NCI-H146 treated with DMSO at 0.1 percent for 48 hours (cell line): ENCODE results near the gene ATP1A3.

Experiments
- DNase-seq: peaks from one replicate; lab custom pipeline; 2025; ENCODE audit not compliant: unreplicated experiment; lab: John Stamatoyannopoulos, UW

The ATP1A3 gene

DNA sequence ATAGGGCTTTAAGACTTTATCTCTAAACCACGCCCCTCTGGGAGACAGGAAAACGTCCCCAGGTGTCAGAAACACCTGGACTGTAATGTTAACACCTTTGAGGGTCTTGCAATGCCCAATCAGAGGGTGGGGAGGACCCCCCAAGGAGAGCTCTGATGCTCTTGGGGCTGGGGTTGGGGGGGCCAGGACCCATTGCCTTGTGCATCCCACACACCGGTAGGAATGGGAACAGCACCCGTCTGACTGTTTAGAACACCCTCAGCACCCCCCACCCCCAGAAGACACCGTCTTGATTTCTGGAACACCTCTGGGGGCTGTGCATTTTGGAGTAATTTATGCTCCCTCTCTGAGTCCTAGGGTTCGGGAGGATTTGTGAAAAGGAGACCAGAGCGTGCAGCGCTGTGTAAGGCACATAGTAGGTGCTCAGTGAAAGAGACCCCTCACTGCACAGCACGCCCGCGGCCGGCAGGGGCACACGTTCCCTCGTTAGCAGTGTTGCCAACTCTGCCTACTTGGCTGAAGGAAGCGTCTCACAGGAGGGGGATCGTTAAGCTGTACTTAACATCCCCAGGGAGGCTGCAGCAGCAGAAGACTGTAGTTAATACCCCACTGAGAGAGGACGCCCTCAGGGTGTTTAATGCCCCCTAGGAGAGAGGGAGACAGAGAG is 63.0 kb downstream of the ATP1A3 start:
- DNase-seq, result peak; percentile 65

DNA sequence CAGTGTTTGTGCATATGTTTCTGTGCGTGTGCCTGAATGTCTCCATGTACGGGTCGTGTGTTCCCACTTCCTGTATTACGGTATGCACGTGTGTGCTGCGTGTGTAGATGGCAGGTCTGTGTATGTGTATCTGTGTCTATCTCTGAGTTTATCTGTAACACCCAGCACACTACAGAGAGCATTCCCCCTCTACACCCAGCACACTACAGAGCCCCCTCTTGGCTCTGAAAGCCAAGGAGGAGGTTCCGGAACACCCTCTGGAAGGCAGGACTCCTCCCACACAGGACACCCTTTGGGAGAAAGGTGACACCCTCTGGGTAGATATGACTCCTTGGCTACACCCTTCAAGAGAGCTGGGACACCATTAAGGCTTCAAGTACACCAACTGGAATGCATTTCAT is 63.7 kb downstream of the ATP1A3 start:
- DNase-seq, result no peak

DNA sequence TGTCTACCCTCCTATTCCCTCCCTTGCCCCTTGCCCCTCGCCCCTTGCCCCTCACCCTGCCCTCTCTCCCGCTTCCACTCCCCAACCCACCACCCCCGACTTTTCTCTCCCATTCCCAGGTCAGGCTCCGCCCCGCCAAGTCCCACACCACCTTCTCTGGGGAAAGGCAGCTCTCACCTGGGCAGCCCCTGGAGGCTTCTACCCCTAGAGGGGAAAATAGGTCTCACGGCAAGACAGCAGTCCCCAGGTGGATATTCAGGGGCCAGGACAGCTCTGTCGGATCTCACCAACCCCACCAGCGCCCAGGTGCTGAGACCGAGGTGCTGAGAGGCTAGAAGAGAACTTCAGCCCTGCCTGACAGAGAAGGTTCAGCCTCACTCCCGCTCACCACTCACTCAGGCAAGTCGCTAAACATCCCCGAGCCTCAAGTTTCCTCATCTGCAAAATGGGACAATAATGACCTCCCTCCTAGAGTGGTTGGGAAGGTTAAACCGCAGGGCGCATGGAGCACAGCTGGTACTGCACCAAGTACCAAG is 64.4 kb downstream of the ATP1A3 start:
- DNase-seq, result no peak

DNA sequence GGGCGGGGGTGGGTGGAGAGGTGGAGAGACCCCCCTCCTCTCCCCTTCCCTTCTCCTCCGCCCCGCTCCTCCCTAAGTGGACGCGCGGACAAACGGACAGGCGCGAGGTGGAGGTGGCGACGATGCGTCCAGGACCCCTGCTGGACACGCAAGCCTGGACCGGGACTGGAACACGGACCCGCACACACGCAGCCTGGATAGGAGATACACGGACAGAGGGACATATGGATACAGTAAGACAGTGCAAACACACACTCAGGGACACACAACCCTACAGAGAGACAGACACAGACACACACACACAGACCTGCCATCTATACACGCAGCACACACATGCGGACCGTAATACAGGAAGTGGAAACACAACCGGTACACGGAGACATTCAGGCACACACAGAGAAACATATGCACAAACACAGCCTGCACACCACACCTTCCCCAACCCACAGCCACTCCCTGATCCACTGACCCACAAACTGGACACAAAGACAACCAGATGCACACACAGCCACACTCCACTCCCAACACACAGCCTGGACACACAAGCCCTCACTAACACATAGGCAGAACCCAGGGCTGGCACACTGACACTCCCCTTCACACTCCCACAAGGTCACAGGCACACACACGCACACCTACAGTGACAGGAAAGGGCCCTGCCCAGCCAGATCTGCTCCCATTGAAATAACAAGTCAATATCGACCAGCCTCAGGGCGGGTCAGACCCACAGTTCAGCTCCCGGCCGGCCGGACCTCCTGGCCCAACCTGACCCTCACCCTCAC is 65.1 kb downstream of the ATP1A3 start:
- DNase-seq, result no peak

DNA sequence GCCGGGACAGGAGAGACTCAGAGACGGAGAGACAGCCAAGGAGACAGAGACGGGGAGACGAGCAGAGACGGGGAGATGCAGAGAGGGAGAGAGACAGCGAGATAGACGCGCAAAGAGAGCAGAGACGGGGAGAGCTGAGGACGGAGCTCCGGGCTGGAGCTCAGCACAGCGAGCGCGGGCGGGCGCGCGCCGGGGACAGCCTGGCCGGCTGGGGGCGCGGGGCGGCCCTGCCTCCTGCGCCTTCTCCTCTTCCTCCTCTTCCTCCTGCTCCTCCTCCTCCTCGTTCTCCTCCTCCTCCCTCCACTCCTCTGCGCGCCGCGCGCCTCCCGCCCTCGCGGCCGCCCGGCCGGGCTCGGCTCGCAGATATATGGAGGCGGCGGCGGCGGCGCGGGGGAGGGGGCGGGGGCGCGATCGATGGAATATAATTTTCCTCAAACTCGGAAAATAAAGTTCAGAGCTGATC is 65.8 kb downstream of the ATP1A3 start, which contains the start of gene ERFL:
ERFL (minus strand) TSS at position 229 of the 463 bp plus-strand sequence. CDS start 15,530 bp downstream, outside the sequence.
- DNase-seq, result no peak

GRCh38 chr19:41927497-41928192 is 66.4 kb downstream of the ATP1A3 start:
- no peak for DNase-seq

DNA sequence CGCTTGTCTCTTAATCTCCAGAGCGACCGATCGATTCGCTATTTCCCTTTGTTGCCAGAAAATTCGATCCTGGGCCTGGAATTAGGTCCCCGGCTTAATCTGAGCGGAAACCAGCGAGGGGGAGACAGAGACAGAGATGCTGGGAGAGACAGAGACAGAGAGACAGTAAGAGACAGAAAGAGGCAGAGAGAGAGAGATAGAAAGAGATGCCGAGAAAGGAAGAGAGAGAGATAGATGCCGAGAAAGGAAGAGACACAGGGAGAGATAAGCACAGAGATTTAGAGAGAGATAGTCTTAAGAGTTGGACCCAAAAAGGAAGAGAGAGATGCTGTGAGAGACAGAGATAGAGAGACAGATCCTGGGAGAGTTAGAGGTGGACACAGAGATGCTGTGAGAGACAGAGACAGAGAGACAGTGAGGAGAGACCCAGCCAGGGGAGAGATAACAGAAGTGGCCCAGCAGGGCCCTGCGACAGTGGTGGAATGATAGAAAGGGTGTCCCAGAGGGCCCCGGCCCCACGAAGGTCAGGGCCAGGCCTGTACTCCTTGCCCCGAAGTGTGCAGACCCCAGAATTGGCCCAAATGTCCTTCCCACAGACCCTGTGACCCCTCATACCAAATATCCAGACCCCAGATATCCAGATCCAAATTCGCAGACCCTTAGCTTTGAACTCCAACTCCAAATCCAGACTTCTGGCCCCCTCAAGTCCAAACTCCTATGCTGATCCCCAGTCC is 67.1 kb downstream of the ATP1A3 start:
- no peak for DNase-seq

- DNase-seq, result no peak
These were observed 67.8 kb downstream of the ATP1A3 start for GRCh38 chr19:41926028-41926762.

DNA sequence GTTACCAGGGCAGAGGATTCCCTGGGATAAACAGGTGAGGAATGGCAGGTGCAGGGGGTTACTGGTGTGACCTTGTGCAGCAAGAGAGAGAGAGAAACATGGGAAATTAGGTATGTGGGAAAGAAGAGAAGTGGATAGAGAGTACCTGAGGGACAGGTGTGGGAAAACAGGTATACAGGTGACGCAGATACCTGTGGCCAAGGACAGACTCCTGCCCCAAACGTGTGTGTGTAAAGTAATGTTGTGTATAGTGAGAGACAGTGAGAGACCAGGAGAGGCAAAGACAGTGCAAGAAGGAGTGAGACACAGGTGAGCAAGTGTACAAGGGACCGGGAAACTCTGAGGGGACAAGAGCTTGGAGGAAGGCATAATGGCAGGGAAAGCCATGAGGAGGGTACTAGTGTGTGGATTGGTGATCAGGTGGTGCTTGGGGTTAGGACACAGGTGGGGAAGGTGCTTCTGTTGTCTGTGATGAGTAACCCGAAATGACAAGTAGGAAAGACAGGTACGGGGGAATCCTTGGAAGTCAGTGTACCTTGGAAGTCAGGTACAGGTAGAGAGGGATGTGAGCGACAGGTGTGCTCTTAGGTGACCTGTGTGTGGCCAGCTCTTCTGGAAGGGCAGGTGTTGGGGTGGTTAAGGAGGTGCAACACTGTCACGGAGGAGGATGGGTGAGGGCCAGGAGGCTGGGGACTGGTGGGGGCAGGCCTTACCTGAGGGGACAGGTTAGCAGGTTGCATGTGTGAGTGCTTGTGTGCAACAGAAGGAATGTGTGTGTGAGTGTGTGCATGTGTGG is 68.6 kb downstream of the ATP1A3 start:
- DNase-seq, result no peak

DNA sequence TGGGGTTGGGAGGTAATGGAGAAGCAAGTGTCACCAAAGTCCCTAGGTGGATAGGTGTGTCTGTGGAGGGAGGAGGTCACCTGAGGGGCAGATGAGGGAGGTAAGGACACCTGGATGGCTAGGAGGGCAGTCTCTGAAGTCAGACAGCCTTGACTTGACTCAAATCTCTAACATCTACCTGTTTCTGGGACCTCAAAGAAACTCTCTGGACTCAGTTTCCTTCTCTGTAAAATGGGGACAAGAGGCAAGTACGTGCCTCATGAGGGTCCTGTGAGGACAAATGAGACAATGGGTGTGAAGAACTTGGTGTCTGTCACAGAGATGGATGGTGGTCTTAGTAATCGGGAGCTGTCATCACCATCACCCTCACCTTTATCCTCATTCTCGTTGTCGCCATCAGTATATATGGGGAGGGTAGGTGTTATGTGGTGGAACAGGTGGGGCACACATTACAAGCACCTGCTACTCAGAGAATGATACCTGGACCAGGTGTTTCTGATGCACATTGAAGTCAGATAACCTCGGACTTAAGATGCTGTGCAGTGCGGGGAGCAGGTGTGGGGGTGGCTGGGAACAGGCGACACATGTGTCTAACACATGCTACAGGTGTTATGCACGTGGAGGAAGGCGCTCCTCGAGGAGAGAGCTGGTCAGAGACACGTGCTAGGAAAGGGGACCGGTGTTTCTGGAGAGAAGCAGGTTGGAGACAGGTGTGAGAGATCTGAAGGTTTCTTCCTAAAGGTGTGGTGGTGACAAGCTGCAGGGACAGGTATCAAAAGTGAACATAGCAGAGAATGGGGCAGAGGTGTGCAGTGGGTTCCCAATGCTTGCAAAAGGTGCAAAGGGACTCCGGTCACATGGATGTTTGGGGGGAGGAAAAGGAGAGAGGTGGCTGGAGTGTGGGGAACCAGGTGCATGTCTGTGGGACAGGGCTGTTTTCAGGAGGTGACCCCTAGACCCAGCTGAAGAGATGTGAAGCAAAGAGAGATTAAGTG is 69.6 kb downstream of the ATP1A3 start:
- DNase-seq, result no peak

GRCh38 chr19:41923045-41923788 is 70.8 kb downstream of the ATP1A3 start:
- no peak for DNase-seq

DNA sequence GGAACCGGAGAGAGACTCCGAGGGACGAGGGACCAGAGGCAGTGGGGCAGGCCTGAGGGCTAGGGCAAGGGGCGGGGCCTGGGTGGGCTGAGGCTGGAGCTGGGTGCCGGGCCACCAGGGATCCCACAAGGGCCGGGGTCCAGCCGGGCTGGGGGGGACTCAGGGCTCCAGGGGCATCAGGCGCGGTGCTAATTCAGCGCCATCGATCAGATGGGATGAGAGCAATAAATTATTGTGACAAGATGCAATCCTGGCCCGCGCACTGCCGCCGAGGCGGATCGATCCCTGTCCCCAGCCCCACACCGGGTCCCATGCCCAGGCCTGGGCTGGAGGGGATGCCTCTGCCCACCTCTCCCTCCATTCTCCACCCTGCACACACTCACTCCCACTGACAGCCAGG is 71.4 kb downstream of the ATP1A3 start:
- DNase-seq, result no peak

DNA sequence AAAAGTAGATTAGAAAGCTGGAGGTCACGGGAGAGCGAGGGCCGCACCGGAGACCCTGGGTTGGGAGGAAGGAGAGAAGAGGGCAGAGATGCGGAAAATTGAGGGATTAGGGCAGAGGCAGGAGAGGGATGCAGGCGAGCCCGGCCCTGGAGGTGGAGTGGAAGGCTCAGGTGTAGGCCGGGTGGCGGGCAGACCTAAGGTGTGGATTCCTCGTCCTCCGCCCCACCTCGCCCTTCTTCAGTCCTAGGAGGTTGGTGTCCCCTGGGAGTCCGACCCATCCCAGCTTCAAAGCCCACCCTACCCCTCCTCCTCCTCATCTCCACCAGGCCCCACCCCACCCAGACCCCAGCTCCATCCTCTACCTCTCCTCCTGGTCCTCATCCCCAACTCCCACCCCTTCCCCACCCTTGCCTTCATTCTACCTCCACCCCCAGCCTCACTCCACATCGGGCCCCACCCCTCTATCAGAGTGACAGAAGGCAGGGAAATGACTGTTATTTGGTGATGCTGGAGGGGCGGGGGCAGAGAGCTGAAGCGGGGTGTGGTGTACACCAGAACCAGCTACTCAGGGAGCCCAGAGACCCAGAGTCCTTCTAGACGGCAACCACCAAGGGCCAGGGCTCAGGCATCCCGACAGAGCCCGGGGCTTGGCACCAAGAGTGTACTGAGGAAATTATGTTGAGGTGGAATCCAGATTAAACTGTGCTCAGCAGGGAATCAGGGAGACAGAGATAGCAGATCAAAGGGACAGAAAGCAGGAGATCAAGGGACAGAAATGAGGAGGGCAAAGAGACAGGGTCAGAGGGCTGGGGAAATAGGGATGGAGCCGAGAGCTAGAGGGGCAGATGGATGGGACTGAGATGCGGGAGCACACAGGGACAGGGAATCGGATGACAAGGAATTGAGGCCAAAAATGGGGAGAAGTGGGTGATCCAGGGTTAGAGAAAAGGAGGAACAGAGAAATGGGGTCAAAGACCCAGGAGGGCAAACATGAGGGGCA is 72.2 kb downstream of the ATP1A3 start:
- DNase-seq, result no peak

DNA sequence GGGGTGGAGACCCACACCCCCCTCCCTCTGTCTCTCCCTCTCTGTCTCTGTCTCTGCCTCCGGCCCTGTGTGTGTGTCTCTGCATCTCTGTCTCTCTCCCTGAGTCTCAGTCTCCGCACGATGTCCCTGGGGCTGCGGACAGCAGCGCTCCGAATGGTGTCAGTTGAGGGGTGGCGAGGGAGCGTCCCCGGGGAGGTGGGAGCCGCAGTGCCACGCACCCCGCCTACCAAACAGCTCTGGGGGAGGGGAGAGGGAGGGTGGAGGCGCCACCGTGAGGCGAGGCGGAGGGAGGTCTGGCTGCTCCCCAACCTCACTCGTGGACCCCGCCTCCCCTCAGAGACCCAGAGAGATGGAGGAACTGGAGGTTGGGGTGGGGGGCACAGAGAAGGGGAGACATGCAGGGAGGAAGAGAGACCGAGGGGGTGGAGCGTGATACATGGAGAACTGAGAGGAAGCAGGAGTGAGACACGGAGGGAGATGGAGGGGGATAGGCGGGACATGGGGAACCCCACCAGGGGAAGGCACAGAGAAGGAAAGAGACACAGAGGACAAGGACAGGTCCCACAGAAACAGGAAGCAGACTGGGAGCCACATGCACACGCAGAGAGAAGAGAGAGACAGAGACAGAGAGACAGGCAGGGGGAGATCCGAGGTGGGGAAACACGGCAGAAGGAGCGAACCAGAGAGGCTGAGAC is 73.0 kb downstream of the ATP1A3 start:
- DNase-seq, result no peak

GRCh38 chr19:41919948-41920712 is 73.9 kb downstream of the ATP1A3 start:
- no peak for DNase-seq
